AG09309 (cell line): ENCODE measurements around the gene AP5B1.
A peak's percentile ranks its signal among the peaks of the same experiment; 100 is the strongest.

Source experiments
- DNase-seq: peaks from one replicate; pipeline ENCODE4 v3.0.0-alpha.2; 2010; ENCODE audit warnings: low read depth
- H3K4me3 ChIP-seq: 2 replicates; pipeline ENCODE4 v1.5.1; 2011; ENCODE audit warnings: mild to moderate bottlenecking, low read depth, low read length, moderate library complexity; ENCODE audit not compliant: control insufficient read depth
- CTCF ChIP-seq: IDR thresholded peaks from 2 replicates; pipeline ENCODE4 v1.5.1; 2011; ENCODE audit warnings: mild to moderate bottlenecking, low read depth, low read length, inconsistent platforms; ENCODE audit not compliant: insufficient read depth, control insufficient read depth; ENCODE audit errors: missing control alignments

AP5B1 gene

DNA sequence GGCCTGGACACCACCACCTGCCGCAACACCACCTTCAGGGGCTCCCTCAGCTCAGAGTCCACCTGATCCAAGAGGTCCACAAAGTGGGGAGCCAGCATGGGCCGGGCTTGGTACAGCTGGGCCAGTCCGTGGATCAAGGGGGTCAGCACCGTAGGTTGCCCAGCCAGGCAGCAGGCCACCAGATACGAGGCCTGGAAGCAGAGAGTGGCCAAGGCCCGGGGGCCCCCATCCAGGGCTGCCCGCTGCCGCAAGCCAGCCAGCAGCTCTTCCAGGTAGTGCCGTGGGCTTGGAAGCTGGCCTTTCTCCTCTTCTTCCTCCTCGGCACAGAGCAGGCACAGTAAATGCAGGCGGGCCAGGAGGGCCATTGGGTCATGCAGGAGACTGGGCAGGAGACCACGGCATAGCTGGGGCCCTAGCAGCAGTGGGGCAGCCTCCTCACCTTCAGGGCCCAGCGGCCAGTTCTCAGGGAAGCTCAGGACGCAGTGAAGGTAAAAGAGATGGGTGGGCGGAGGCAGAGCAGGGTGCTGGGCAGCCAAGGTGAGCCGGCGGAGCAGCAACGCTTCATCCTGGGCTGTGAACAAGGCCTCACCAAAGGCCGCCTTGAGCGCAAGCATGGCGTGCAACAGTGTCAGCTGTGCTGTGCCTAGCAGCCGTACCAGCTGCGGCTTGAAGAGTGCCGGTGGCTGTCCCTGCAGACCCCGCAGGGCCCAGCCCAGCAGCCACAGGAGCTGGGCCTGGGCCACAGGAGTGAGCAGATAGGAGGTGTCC, 1.7 kb downstream of the AP5B1 start:
- H3K4me3 ChIP-seq, result peak overlapping the region; percentile 96
- no peak for TF ChIP-seq CTCF
- no peak for DNase-seq

GRCh38 chr11:65778431-65778900, 2.3 kb downstream of the AP5B1 start:
- no peak overlapping the region for H3K4me3 ChIP-seq
- DNase-seq, result no peak
- no peak for TF ChIP-seq CTCF

- H3K4me3 ChIP-seq, result no peak overlapping the region
- no peak for DNase-seq
- TF ChIP-seq CTCF, result no peak
Measured at GRCh38 chr11:65777821-65778361, 2.9 kb downstream of the AP5B1 start.

DNA sequence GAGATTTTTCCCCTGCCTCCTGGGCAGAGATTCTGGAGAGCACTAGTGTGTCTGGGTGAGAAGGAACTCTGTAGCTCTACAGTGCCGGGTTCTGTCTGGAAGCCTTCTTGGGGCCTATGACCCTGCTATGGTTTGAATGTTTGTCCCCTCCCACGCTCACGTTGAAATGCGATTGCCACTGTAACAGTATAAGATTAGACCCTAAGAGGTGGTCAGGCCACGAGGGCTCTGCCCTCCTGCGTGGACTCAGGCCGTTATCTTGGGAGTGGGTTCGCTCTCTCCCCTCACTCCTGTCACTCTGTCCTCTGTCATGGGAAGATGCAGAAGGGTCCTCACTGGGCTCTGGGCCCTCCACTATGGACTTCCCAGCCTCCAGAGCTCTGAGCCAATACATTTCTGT, 3.5 kb downstream of the AP5B1 start:
- no peak overlapping the region for H3K4me3 ChIP-seq
- no peak for TF ChIP-seq CTCF
- DNase-seq, result no peak

- TF ChIP-seq CTCF, result no peak
- no peak for DNase-seq
- no peak overlapping the region for H3K4me3 ChIP-seq
Measured at GRCh38 chr11:65776710-65777141, 4.0 kb downstream of the AP5B1 start.

DNA sequence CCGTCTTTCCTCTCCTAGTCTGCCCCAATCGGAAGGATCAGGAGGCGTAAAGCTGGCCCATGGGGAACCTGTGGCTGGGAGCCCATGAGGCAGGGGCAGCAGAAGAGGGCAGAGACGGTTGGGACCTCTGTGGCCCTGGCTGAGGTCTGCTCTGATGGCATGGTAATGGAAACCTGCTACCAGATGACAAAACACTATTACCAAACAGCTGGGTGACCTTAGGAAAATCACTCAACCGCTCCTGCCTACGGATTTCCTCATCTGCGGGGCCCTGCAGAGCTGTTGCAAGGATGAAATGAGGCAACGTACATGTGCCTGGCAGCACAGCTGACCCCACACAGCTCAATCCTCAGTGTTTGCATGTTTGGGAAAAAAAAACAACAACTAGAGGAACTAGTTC, 4.6 kb downstream of the AP5B1 start:
- H3K4me3 ChIP-seq, result no peak overlapping the region
- no peak for DNase-seq
- no peak for TF ChIP-seq CTCF
